ENCODE measurements around the gene SAP130. TPM values are rescaled to one million over a fixed set of nuclear protein-coding genes. Genes with fewer than 3 reads are reported as not detected.

SAP130 gene
- 17.1 to 23.1 TPM (median 18.9 TPM) in 3 replicates for total RNA-seq
- long read RNA-seq, full-length matches to known transcripts, result 1 of 2 reads
- long read RNA-seq, partial matches to known transcripts, result 0 of 2 reads
- long read RNA-seq, other reads (novel, unspliced or antisense), result 1 of 2 reads

GRCh38 chr2:128027801-128028667 lies at the start of gene SAP130:
Gene SAP130 (minus strand): TSS chr2:128028059. CDS start chr2:128026292, 1,767 bp downstream.
- peak within 1 kb of the TSS; percentile 90 for H3K27ac Mint-ChIP-seq (ENCODE audit: unreplicated experiment)
- H3K27me3 Mint-ChIP-seq (ENCODE audit: low read depth), result no peaks in the 10 kb centered on the region
- H3K4me1 Mint-ChIP-seq (ENCODE audit: low read depth), result peaks cover 14% of the 10 kb centered on the region
- H3K36me3 Mint-ChIP-seq (ENCODE audit: low read depth), result peaks cover 3% of the 10 kb centered on the region
- peak within 1 kb of the TSS; percentile 94 for H3K4me3 Mint-ChIP-seq (ENCODE audit: unreplicated experiment)
- peak; percentile 99 for DNase-seq (ENCODE audit: low spot score)
- TF ChIP-seq CTCF (IDR thresholded peaks at IDR 0.05), result peak; percentile 36
- peaks cover 15% of the 10 kb centered on the region for H3K9me3 Mint-ChIP-seq (ENCODE audit: low read depth)

GRCh38 chr2:128076461-128077106 lies 48.7 kb upstream of the SAP130 start:
- no peaks in the 10 kb centered on the region for H3K4me1 Mint-ChIP-seq (ENCODE audit: low read depth)
- no peak for TF ChIP-seq CTCF (IDR thresholded peaks at IDR 0.05)
- no peaks in the 10 kb centered on the region for H3K9me3 Mint-ChIP-seq (ENCODE audit: low read depth)

GRCh38 chr2:128073278-128073677 lies 45.4 kb upstream of the SAP130 start:
- no peak for DNase-seq (ENCODE audit: low spot score)
- Mint-ChIP-seq H3K27me3 (ENCODE audit: low read depth) (no peaks in the 10 kb centered on the region), H3K9me3 (ENCODE audit: low read depth) (no peaks in the 10 kb centered on the region), H3K27ac (ENCODE audit: unreplicated experiment) (no peak overlapping the region), H3K36me3 (ENCODE audit: low read depth) (no peaks in the 10 kb centered on the region), H3K4me3 (ENCODE audit: unreplicated experiment) (no peak overlapping the region), H3K4me1 (ENCODE audit: low read depth) (no peaks in the 10 kb centered on the region)
- no peak for TF ChIP-seq CTCF (IDR thresholded peaks at IDR 0.05)

More at GRCh38 chr2:128076461-128077106, 48.7 kb upstream of the SAP130 start:
- H3K27ac Mint-ChIP-seq (ENCODE audit: unreplicated experiment), result no peak overlapping the region
- H3K4me3 Mint-ChIP-seq (ENCODE audit: unreplicated experiment), result no peak overlapping the region
- no peak for DNase-seq (ENCODE audit: low spot score)
- no peaks in the 10 kb centered on the region for H3K36me3 Mint-ChIP-seq (ENCODE audit: low read depth)
- H3K27me3 Mint-ChIP-seq (ENCODE audit: low read depth), result peaks cover 4% of the 10 kb centered on the region

GRCh38 chr2:128069769-128070168 lies 41.9 kb upstream of the SAP130 start:
- H3K27ac Mint-ChIP-seq (ENCODE audit: unreplicated experiment), result no peak overlapping the region
- H3K27me3 Mint-ChIP-seq (ENCODE audit: low read depth), result no peaks in the 10 kb centered on the region
- no peaks in the 10 kb centered on the region for H3K4me1 Mint-ChIP-seq (ENCODE audit: low read depth)
- TF ChIP-seq CTCF (IDR thresholded peaks at IDR 0.05), result no peak
- no peaks in the 10 kb centered on the region for H3K36me3 Mint-ChIP-seq (ENCODE audit: low read depth)
- no peaks in the 10 kb centered on the region for H3K9me3 Mint-ChIP-seq (ENCODE audit: low read depth)
- no peak overlapping the region for H3K4me3 Mint-ChIP-seq (ENCODE audit: unreplicated experiment)
- no peak for DNase-seq (ENCODE audit: low spot score)

- TF ChIP-seq CTCF (IDR thresholded peaks at IDR 0.05), result no peak
- Mint-ChIP-seq H3K36me3 (ENCODE audit: low read depth) (no peaks in the 10 kb centered on the region), H3K4me3 (ENCODE audit: unreplicated experiment) (no peak overlapping the region), H3K27me3 (ENCODE audit: low read depth) (no peaks in the 10 kb centered on the region), H3K9me3 (ENCODE audit: low read depth) (no peaks in the 10 kb centered on the region), H3K4me1 (ENCODE audit: low read depth) (peaks cover 5% of the 10 kb centered on the region), H3K27ac (ENCODE audit: unreplicated experiment) (no peak overlapping the region)
- no peak for DNase-seq (ENCODE audit: low spot score)
Observed at GRCh38 chr2:128064353-128064752, 36.5 kb upstream of the SAP130 start.

Measured in chondrocyte (in vitro differentiated cells).